HL-60/S4 treated with retinoic acid at 250 ng/mL for 4 days and 3 days (cell line): ENCODE data around the gene UGGT2.

ENCODE experiments used
- in situ Hi-C: fragments of 300-500 bp; cut with MboI; formaldehyde crosslinking; loops from 2 replicates; pipeline ENCODE4 v1.7.0; 2022; ENCODE audit warnings: low sequenced_read_pairs

The UGGT2 gene

GRCh38 chr13:95754069-95754468 lies 299.1 kb downstream of the UGGT2 start:
- in situ Hi-C loops: no loop called here

DNA sequence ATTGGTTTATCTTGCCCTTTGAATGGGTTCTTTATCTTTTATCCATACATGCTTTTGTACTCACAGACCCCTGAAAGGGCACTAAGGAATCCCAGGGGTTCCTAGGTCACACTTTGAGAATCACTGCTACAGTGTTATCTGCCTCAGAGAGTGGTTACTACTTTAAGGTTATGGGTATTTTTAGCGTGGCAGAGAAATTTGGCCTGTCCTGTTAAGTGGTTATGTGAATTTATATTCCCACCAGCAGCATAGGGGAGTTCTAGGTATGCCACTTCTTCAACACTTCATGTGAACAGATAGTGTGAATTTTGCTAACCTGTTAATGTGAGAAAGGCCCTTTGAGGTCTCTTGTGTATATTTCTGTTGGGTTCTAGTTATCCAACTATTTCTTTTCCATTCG lies 300.5 kb downstream of the UGGT2 start:
- in situ Hi-C loops: no loop called here
